HG02885 (cell line): ENCODE data around the gene HK2.
"Not testable (repeated sequence)": the region's sequence is repeated elsewhere in the genome, so short reads cannot be mapped to it uniquely, and the experiment has no call there.

ENCODE experiments used
- ATAC-seq: cut with Tn5 transposase; IDR thresholded peaks from one replicate; pipeline ENCODE4 v1.9.1; 2021; ENCODE audit warnings: mild to moderate bottlenecking; ENCODE audit not compliant: unreplicated experiment, poor library complexity

HK2 gene

GRCh38 chr2:74833418-74834233 is at the start of gene HK2:
HK2 (plus strand) TSS chr2:74834127; CDS start chr2:74834581, 454 bp downstream.
- ATAC-seq: peak; percentile 86

GRCh38 chr2:74789271-74789670 is 44.7 kb upstream of the HK2 start:
- ATAC-seq: no peak

- ATAC-seq: no peak
Measured at GRCh38 chr2:74792282-74792681, 41.6 kb upstream of the HK2 start.

GRCh38 chr2:74794878-74795277 is 39.0 kb upstream of the HK2 start:
- ATAC-seq: not testable (repeated sequence)

GRCh38 chr2:74806355-74806839 is 27.5 kb upstream of the HK2 start:
- ATAC-seq: no peak

- no peak for ATAC-seq
Measured at GRCh38 chr2:74806920-74807319, 27.0 kb upstream of the HK2 start.

GRCh38 chr2:74812787-74813590 is 20.9 kb upstream of the HK2 start:
- no peak for ATAC-seq

GRCh38 chr2:74814102-74814501 is 19.8 kb upstream of the HK2 start:
- no peak for ATAC-seq

GRCh38 chr2:74815941-74816340 is 18.0 kb upstream of the HK2 start:
- ATAC-seq: no peak

GRCh38 chr2:74816540-74817303 is 17.2 kb upstream of the HK2 start:
- no peak for ATAC-seq

GRCh38 chr2:74817304-74817675 is 16.6 kb upstream of the HK2 start:
- no peak for ATAC-seq

- ATAC-seq: no peak
Measured at GRCh38 chr2:74819702-74820101, 14.2 kb upstream of the HK2 start.

- no peak for ATAC-seq
Measured at GRCh38 chr2:74821177-74822126, 12.5 kb upstream of the HK2 start.

- no peak for ATAC-seq
Measured at GRCh38 chr2:74822771-74823566, 11.0 kb upstream of the HK2 start.

- no peak for ATAC-seq
Measured at GRCh38 chr2:74824679-74825078, 9.2 kb upstream of the HK2 start.

- no peak for ATAC-seq
Measured at GRCh38 chr2:74828543-74828942, 5.4 kb upstream of the HK2 start.

GRCh38 chr2:74831693-74832530 is 2.0 kb upstream of the HK2 start:
- ATAC-seq: no peak

GRCh38 chr2:74834234-74834791 is 386 bp downstream of the HK2 start:
- peak; percentile 6 for ATAC-seq
